OCI-LY7 (cell line): ENCODE data around the gene ST6GAL1.

ENCODE experiments used
- EZH2phosphoT487 ChIP-seq: fragments of 200-600 bp; sonication (generic); IDR thresholded peaks from 2 replicates; pipeline ENCODE4 v1.6.1; 2018; ENCODE audit warnings: low read depth, borderline replicate concordance, mild to moderate bottlenecking, mixed run types, antibody characterized with exemption, low read length, moderate library complexity, mixed read lengths
- TF ChIP-seq, protein P1 (sequence below): fragments of 200-600 bp; sonication (generic); conservative IDR thresholded peaks from 2 replicates; pipeline ENCODE4 v1.5.1; 2014; ENCODE audit warnings: mild to moderate bottlenecking, antibody characterized with exemption, low read length, moderate library complexity, mixed read lengths

GRCh38 chr3:187074846-187075245, 144.5 kb downstream of the ST6GAL1 start:
- TF ChIP-seq, protein P1, sequence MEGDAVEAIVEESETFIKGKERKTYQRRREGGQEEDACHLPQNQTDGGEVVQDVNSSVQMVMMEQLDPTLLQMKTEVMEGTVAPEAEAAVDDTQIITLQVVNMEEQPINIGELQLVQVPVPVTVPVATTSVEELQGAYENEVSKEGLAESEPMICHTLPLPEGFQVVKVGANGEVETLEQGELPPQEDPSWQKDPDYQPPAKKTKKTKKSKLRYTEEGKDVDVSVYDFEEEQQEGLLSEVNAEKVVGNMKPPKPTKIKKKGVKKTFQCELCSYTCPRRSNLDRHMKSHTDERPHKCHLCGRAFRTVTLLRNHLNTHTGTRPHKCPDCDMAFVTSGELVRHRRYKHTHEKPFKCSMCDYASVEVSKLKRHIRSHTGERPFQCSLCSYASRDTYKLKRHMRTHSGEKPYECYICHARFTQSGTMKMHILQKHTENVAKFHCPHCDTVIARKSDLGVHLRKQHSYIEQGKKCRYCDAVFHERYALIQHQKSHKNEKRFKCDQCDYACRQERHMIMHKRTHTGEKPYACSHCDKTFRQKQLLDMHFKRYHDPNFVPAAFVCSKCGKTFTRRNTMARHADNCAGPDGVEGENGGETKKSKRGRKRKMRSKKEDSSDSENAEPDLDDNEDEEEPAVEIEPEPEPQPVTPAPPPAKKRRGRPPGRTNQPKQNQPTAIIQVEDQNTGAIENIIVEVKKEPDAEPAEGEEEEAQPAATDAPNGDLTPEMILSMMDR: no peak
- TF ChIP-seq EZH2phosphoT487: no peak
